OCI-M2 (cell line): ENCODE data around the gene DCAF5.

Source experiments
- DNase-seq: peaks from one replicate; lab custom pipeline; 2025; ENCODE audit not compliant: unreplicated experiment; lab: John Stamatoyannopoulos, UW

The DCAF5 gene

GRCh38 chr14:69008421-69008884, 144.5 kb downstream of the DCAF5 start:
- no peak for DNase-seq

GRCh38 chr14:69006346-69006745, 146.6 kb downstream of the DCAF5 start:
- DNase-seq, result no peak

GRCh38 chr14:69005432-69006148, 147.3 kb downstream of the DCAF5 start:
- no peak for DNase-seq

GRCh38 chr14:69004731-69005431, 148.0 kb downstream of the DCAF5 start:
- DNase-seq, result no peak

- no peak for DNase-seq
Measured at GRCh38 chr14:69003626-69004025, 149.3 kb downstream of the DCAF5 start.

- DNase-seq, result no peak
Measured at GRCh38 chr14:69002069-69002468, 150.8 kb downstream of the DCAF5 start.

- no peak for DNase-seq
Measured at GRCh38 chr14:69001375-69001774, 151.5 kb downstream of the DCAF5 start.
